B cell (primary cell): Measurements from ENCODE around the gene ABHD3. TPM values are rescaled to one million over a fixed set of nuclear protein-coding genes. Genes with fewer than 3 reads are reported as not detected.

ENCODE experiments used
- ATAC-seq: fragments of 200-7000 bp; cut with Tn5 transposase; one replicate; pipeline ENCODE4 v1.10.0; 2021; ENCODE audit warnings: low read depth, mild to moderate bottlenecking, moderate number of reproducible peaks, moderate library complexity
- CTCF ChIA-PET: fragments of 350-600 bp; sonication (Branson Sonifier 250); formaldehyde crosslinking; loops from one replicate; lab custom pipeline; 2021; ENCODE audit warnings: antibody characterized with exemption, inconsistent platforms; lab: Charles Lee
- POLR2A ChIA-PET: fragments of 350-600 bp; sonication (Branson Sonifier 250); formaldehyde crosslinking; loops from one replicate; lab custom pipeline; 2021; ENCODE audit warnings: antibody characterized with exemption; lab: Charles Lee
- DNase-seq: peaks from one replicate; pipeline ENCODE4 v3.0.0; 2013
- H2AFZ ChIP-seq: 2 replicates; pipeline ENCODE4 v1.6.1; 2012; ENCODE audit warnings: mild to moderate bottlenecking, low read depth, low read length; ENCODE audit not compliant: insufficient read depth, poor library complexity, severe bottlenecking
- H3K27ac ChIP-seq, 2 donors: 1 replicate in 1 of 2; 2 replicates in 1 of 2; pipeline ENCODE4 v1.5.1; 2012 to 2013; ENCODE audit warnings: low read length in 2 of 2, mild to moderate bottlenecking in 2 of 2, moderate library complexity in 1 of 2
- H3K27me3 ChIP-seq, 4 experiments: fragments of 200-600 bp in 1 of 4; sonication (generic) in 1 of 4; replicated peaks in 1 of 4; 1 replicate in 2 of 4; 2 replicates in 2 of 4; pipeline versions ENCODE4 v1.6.1 to v1.7.0; 2013 to 2016; ENCODE audit warnings: low read length in 3 of 4, mild to moderate bottlenecking in 2 of 4, mixed read lengths in 1 of 4, moderate library complexity in 1 of 4; ENCODE audit not compliant: insufficient read depth in 4 of 4, control insufficient read depth in 3 of 4; ENCODE audit errors: control extremely low read depth in 1 of 4
- H3K36me3 ChIP-seq, 2 experiments: replicated peaks in 1 of 2; 1 replicate in 1 of 2; 2 replicates in 1 of 2; pipeline versions ENCODE4 v1.6.1 to v1.7.1; 2013; ENCODE audit warnings: low read length in 1 of 2; ENCODE audit not compliant: insufficient read depth in 2 of 2, control insufficient read depth in 1 of 2; ENCODE audit errors: control extremely low read depth in 1 of 2, extremely low read depth in 1 of 2
- H3K4me1 ChIP-seq, 2 donors: fragments of 200-600 bp in 1 of 2; sonication (generic) in 1 of 2; 1 replicate in 1 of 2; 2 replicates in 1 of 2; pipeline versions ENCODE4 v1.5.1 to v1.6.1; 2013 to 2017; ENCODE audit warnings: low read length in 2 of 2; ENCODE audit not compliant: control insufficient read depth in 2 of 2, insufficient read depth in 2 of 2
- H3K4me2 ChIP-seq: replicated peaks from 2 replicates; pipeline ENCODE3; 2012; ENCODE audit warnings: mild to moderate bottlenecking, low read depth, low read length; ENCODE audit not compliant: poor library complexity, severe bottlenecking
- H3K4me3 ChIP-seq, 5 experiments: fragments of 200-600 bp in 1 of 5; sonication (generic) in 1 of 5; 1 replicate in 3 of 5; 2 replicates in 2 of 5; pipeline versions ENCODE4 v1.5.1 to v1.7.0; 2011 to 2016; ENCODE audit warnings: low read length in 4 of 5, mild to moderate bottlenecking in 4 of 5, low read depth in 2 of 5, control low read depth in 1 of 5, moderate library complexity in 1 of 5; ENCODE audit not compliant: insufficient read depth in 1 of 5; ENCODE audit errors: control extremely low read depth in 1 of 5, extremely low read depth in 1 of 5
- H3K79me2 ChIP-seq: fragments of 200-600 bp; sonication (generic); one replicate; pipeline ENCODE4 v1.6.0; 2016; ENCODE audit warnings: low read length; ENCODE audit not compliant: control insufficient read depth, insufficient read depth
- H3K9ac ChIP-seq: fragments of 200-600 bp; sonication (generic); 2 replicates; pipeline ENCODE4 v1.6.1; 2017; ENCODE audit warnings: mild to moderate bottlenecking, low read length, moderate library complexity
- H3K9me3 ChIP-seq, 3 donors: one replicate each; pipeline versions ENCODE4 v1.6.1 to v1.7.1; 2013; ENCODE audit warnings: low read length in 2 of 3; ENCODE audit not compliant: control insufficient read depth in 2 of 3, insufficient read depth in 1 of 3; ENCODE audit errors: control extremely low read depth in 1 of 3
- H4K20me1 ChIP-seq: 2 replicates; pipeline ENCODE4 v1.6.0; 2012; ENCODE audit warnings: mild to moderate bottlenecking, low read length; ENCODE audit not compliant: insufficient read depth, control insufficient read depth, poor library complexity, severe bottlenecking
- H3K27ac Mint-ChIP-seq: one replicate; pipeline ENCODE4 v1.8.0; 2021; ENCODE audit warnings: mixed read lengths
- H3K27me3 Mint-ChIP-seq: one replicate; pipeline ENCODE4 v1.8.0; 2021; ENCODE audit warnings: mixed read lengths
- H3K4me1 Mint-ChIP-seq: one replicate; pipeline ENCODE4 v1.8.0; 2021; ENCODE audit warnings: mixed read lengths
- H3K4me3 Mint-ChIP-seq: one replicate; pipeline ENCODE4 v1.8.0; 2021; ENCODE audit warnings: mixed read lengths
- H3K9me3 Mint-ChIP-seq: one replicate; pipeline ENCODE4 v1.8.0; 2022; ENCODE audit warnings: mixed read lengths; ENCODE audit not compliant: insufficient read depth
- EZH2 ChIP-seq: IDR thresholded peaks from 2 replicates; pipeline ENCODE4 v1.6.1; 2012; ENCODE audit warnings: borderline replicate concordance, low read depth, mild to moderate bottlenecking, moderate library complexity, low read length; ENCODE audit not compliant: insufficient read depth, poor library complexity, severe bottlenecking
- WGBS: methylation state at CpG from one replicate; pipeline ENCODE4 v1.1.5; 2013; ENCODE audit warnings: missing lambda C conversion rate; ENCODE audit not compliant: insufficient coverage; 5-methylcytosine and 5-hydroxymethylcytosine counted together
- intact Hi-C: fragments of 100-400 bp; cut with micrococcal nuclease; formaldehyde crosslinking; loops from one replicate; pipeline ENCODE4 v1.10.0; 2022
- polyA plus RNA-seq: library from polyadenylated mRNA; depleted of rRNA; stranded (reverse); fragments of >200 nt; gene quantifications from 2 replicates; pipeline ENCODE4 v1.2.3, GENCODE V29; 2012
- small RNA-seq: library from RNA; depleted of rRNA; stranded (forward); fragments of <200 nt; gene quantifications from one replicate; pipeline ENCODE3, GENCODE V24; 2012; ENCODE audit warnings: low replicate concordance, low read depth; ENCODE audit not compliant: insufficient read length
- total RNA-seq, 2 donors: library from RNA; stranded (reverse); fragments of 120-200 nt in 1 of 2; gene quantifications; 1 replicate in 1 of 2; 2 replicates in 1 of 2; pipeline versions ENCODE4 v1.2.3 to v1.2.4, GENCODE V29; 2013 to 2022
- TF ChIP-seq, protein P1 (sequence below): fragments of 200-600 bp; IDR thresholded peaks from one replicate; pipeline ENCODE4 v1.8.0; 2022; ENCODE audit warnings: antibody characterized with exemption, mild to moderate bottlenecking

Gene ABHD3
- total and polyA plus RNA-seq, 2 donors (not counting 1 experiment from before 2014, with no cell fraction given), result 24.7 to 27.6 TPM

- intact Hi-C loops, result no loop called here
- peak overlapping the region; percentile 62 for H2AFZ ChIP-seq
- peak; percentile 24 for ATAC-seq
- peaks cover 26% of the 10 kb centered on the region for H3K79me2 ChIP-seq
- CTCF ChIA-PET, result interaction anchor here (7.5 kb wide), 1 partner anchor 9 kb away, joined by 108 read pairs; the partner anchor contains the start of gene SNRPD1
- peaks cover 7% of the 10 kb centered on the region for H4K20me1 ChIP-seq
- DNase-seq, result peak; percentile 85
- Mint-ChIP-seq H3K4me3 (peak overlapping the region; percentile 72), H3K27ac (peak overlapping the region; percentile 87), H3K27me3 (no peaks in the 10 kb centered on the region), H3K9me3 (no peaks in the 10 kb centered on the region), H3K4me1 (peaks cover 42% of the 10 kb centered on the region)
- H3K27ac ChIP-seq, result peak overlapping the region; percentile 65 to 99
- H3K4me2 ChIP-seq, result peak overlapping the region; percentile 96
- H3K4me3 ChIP-seq, result peak overlapping the region in 2 of 5 experiments; percentile 5 to 7
- H3K4me1 ChIP-seq, result peaks cover 37 to 39% of the 10 kb centered on the region in 2 donors
- TF ChIP-seq EZH2, result no peak
- TF ChIP-seq, protein P1, sequence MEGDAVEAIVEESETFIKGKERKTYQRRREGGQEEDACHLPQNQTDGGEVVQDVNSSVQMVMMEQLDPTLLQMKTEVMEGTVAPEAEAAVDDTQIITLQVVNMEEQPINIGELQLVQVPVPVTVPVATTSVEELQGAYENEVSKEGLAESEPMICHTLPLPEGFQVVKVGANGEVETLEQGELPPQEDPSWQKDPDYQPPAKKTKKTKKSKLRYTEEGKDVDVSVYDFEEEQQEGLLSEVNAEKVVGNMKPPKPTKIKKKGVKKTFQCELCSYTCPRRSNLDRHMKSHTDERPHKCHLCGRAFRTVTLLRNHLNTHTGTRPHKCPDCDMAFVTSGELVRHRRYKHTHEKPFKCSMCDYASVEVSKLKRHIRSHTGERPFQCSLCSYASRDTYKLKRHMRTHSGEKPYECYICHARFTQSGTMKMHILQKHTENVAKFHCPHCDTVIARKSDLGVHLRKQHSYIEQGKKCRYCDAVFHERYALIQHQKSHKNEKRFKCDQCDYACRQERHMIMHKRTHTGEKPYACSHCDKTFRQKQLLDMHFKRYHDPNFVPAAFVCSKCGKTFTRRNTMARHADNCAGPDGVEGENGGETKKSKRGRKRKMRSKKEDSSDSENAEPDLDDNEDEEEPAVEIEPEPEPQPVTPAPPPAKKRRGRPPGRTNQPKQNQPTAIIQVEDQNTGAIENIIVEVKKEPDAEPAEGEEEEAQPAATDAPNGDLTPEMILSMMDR, result no peak
- 4% methylated on average over 4 of the region's 5 CpGs for WGBS
- no peaks in the 10 kb centered on the region for H3K27me3 ChIP-seq
- H3K36me3 ChIP-seq, result no peaks in the 10 kb centered on the region
- peak overlapping the region; percentile 6 for H3K9ac ChIP-seq
- H3K9me3 ChIP-seq, result no peaks in the 10 kb centered on the region
- POLR2A ChIA-PET, result interaction anchor here (0.6 to 3.8 kb wide), 3 partner anchors 11 to 179 kb away, joined by 5 to 48 read pairs (median 8); partner anchors contain the start of gene SNRPD1
These were observed 102.3 kb downstream of the ABHD3 start for GRCh38 chr18:21602299-21602587.

Small RNA genes lying within 50 kb of the gene (small RNA-seq; reads per million reads assigned to genes)
- not detected for gene MIR320C1
- gene RF00019, result not detected
- 1.1 reads per million for gene RF01241

Other genes starting within 250 kb of the ABHD3 start
- gene ESCO1, start 104.1 kb downstream of the ABHD3 start, total RNA-seq, result 30.0 and 31.2 TPM in 2 replicates
- gene ESCO1, start 104.1 kb downstream of the ABHD3 start, polyA plus RNA-seq, result 8.5 and 15.3 TPM in 2 replicates
- 22.1 and 23.9 TPM in 2 replicates for gene SNRPD1, start 92.5 kb downstream of the ABHD3 start, total RNA-seq
- 3.0 and 20.5 TPM in 2 replicates for gene SNRPD1, start 92.5 kb downstream of the ABHD3 start, polyA plus RNA-seq
- gene MIB1, start 36.0 kb upstream of the ABHD3 start, total RNA-seq, result 24.4 and 25.5 TPM in 2 replicates
- 1.8 and 3.4 TPM in 2 replicates for gene MIB1, start 36.0 kb upstream of the ABHD3 start, polyA plus RNA-seq